ENCODE results near the gene ATXN7L3.

Gene ATXN7L3

GRCh38 chr17:44200478-44201155 is 933 bp upstream of the ATXN7L3 start:
- DNase-seq, result no peak

GRCh38 chr17:44198721-44199552 is 747 bp downstream of the ATXN7L3 start:
- DNase-seq, result peak; percentile 53 to 57

GRCh38 chr17:44197980-44198720 is 1.5 kb downstream of the ATXN7L3 start:
- DNase-seq, result peak; percentile 46 to 59

- no peak for DNase-seq
These were observed 2.6 kb downstream of the ATXN7L3 start for GRCh38 chr17:44197107-44197506.

GRCh38 chr17:44193326-44194084 is 6.2 kb downstream of the ATXN7L3 start:
- no peak for DNase-seq

- DNase-seq, result no peak
These were observed 6.9 kb downstream of the ATXN7L3 start for GRCh38 chr17:44192750-44193149.

- DNase-seq, result no peak
These were observed 7.7 kb downstream of the ATXN7L3 start for GRCh38 chr17:44191941-44192496.

GRCh38 chr17:44191369-44191768 is 8.3 kb downstream of the ATXN7L3 start:
- DNase-seq, result no peak

GRCh38 chr17:44190481-44190880 is 9.2 kb downstream of the ATXN7L3 start:
- DNase-seq, result no peak

- DNase-seq, result no peak
These were observed 10.9 kb downstream of the ATXN7L3 start for GRCh38 chr17:44188576-44189403.

GRCh38 chr17:44187131-44187899 is 12.4 kb downstream of the ATXN7L3 start:
- no peak for DNase-seq

- peak; percentile 100 for DNase-seq
These were observed 13.2 kb downstream of the ATXN7L3 start, which contains the start of gene TMUB2 for GRCh38 chr17:44186307-44187130. Gene TMUB2, plus strand, starts transcription at chr17:44186972. Its CDS starts 737 bp downstream, at chr17:44187709.

GRCh38 chr17:44184212-44184810 is 15.4 kb downstream of the ATXN7L3 start:
- no peak for DNase-seq

- DNase-seq, result no peak
These were observed 16.7 kb downstream of the ATXN7L3 start for GRCh38 chr17:44183024-44183423.

- no peak for DNase-seq
These were observed 21.6 kb downstream of the ATXN7L3 start for GRCh38 chr17:44178133-44178532.

GRCh38 chr17:44177640-44178039 is 22.0 kb downstream of the ATXN7L3 start:
- DNase-seq, result no peak

GRCh38 chr17:44176671-44177501 is 22.8 kb downstream of the ATXN7L3 start:
- DNase-seq, result no peak

- DNase-seq, result no peak
These were observed 23.4 kb downstream of the ATXN7L3 start for GRCh38 chr17:44176257-44176656.

Data from activated CD4-positive, alpha-beta T cell treated with anti-CD3 and anti-CD28 coated beads, Interleukin-2, amount 50 U/mL, for 48 hours (primary cell).